H1 (cell line): ENCODE results near the gene RHOBTB3. TPM values are rescaled to one million over a fixed set of nuclear protein-coding genes. Genes with fewer than 3 reads are reported as not detected.

Source experiments
- CBX8 ChIP-seq: fragments of 300-800, 300-1000 bp; sonication (generic); IDR thresholded peaks from 2 replicates; pipeline ENCODE4 v1.7.1; 2016; ENCODE audit warnings: low read depth, low read length, borderline replicate concordance
- CTBP2 ChIP-seq: IDR thresholded peaks from 2 replicates; pipeline ENCODE4 v1.7.0; 2011; ENCODE audit warnings: borderline replicate concordance, mild to moderate bottlenecking, moderate library complexity, mixed read lengths, low read length; ENCODE audit not compliant: insufficient read depth, insufficient read length
- EGR1 ChIP-seq: IDR thresholded peaks from 2 replicates; pipeline ENCODE4 v1.6.1; 2011; ENCODE audit warnings: low read depth, low read length, borderline replicate concordance
- HDAC2 ChIP-seq, 2 experiments: fragments of 300-600 bp in 1 of 2; sonication (generic) in 1 of 2; IDR thresholded peaks; 2 replicates each; pipeline ENCODE4 v1.6.1; 2011 to 2012; ENCODE audit warnings: low read depth in 2 of 2, low read length in 2 of 2, mild to moderate bottlenecking in 2 of 2, moderate library complexity in 2 of 2, borderline replicate concordance in 1 of 2, inconsistent platforms in 1 of 2
- KDM5A ChIP-seq: fragments of 200-600 bp; IDR thresholded peaks from 2 replicates; pipeline ENCODE4 v1.7.1; 2012; ENCODE audit warnings: mild to moderate bottlenecking, low read length, inconsistent platforms, mixed read lengths
- PHF8 ChIP-seq: fragments of 200-600 bp; sonication (generic); conservative IDR thresholded peaks from 2 replicates; pipeline ENCODE4 v1.7.1; 2012; ENCODE audit warnings: low read depth, mild to moderate bottlenecking, inconsistent platforms, low read length, moderate library complexity
- POLR2A ChIP-seq, 2 experiments: IDR thresholded peaks; 1 replicate in 1 of 2; 2 replicates in 1 of 2; pipeline ENCODE4 v1.6.1; 2011; ENCODE audit warnings: low read depth in 2 of 2, low read length in 2 of 2, mild to moderate bottlenecking in 2 of 2; ENCODE audit errors: control extremely low read depth in 1 of 2
- TBP ChIP-seq: IDR thresholded peaks from 2 replicates; pipeline ENCODE4 v1.6.1; 2011; ENCODE audit warnings: low read depth, low read length, improper control_type of control experiment
- TEAD4 ChIP-seq: IDR thresholded peaks from 2 replicates; pipeline ENCODE4 v1.6.1; 2012; ENCODE audit warnings: low read depth, low read length, inconsistent platforms, mixed read lengths
- polyA plus RNA-seq, 7 experiments: library from polyadenylated mRNA; depleted of rRNA in 3 of 7; stranded (reverse) in 5 of 7; unstranded in 2 of 7; fragments of >200 nt in 5 of 7; fragments of 200-250 nt in 2 of 7; gene quantifications; 1 replicate in 5 of 7; 2 replicates in 1 of 7; 4 replicates in 1 of 7; pipeline versions ENCODE4 v1.2.1 to v1.2.3, GENCODE V29; 2011 to 2013; ENCODE audit warnings: missing spikeins in 2 of 7, mixed read lengths in 2 of 7
- total RNA-seq: library from RNA; stranded (reverse); fragmentation: NEBNext Ultra II Directional; extraction: Animal tissue kit (Norgen Biotek cat#: 25700); gene quantifications from 2 replicates; pipeline ENCODE4 v1.2.1, GENCODE V29; 2021
- TF ChIP-seq, protein P1 (sequence below): IDR thresholded peaks from 2 replicates; pipeline ENCODE4 v1.6.1; 2011; ENCODE audit warnings: low read length, improper control_type of control experiment
- TF ChIP-seq, protein P2 (sequence below): IDR thresholded peaks from 2 replicates; pipeline ENCODE4 v1.6.1; 2011; ENCODE audit warnings: low read depth, mild to moderate bottlenecking, low read length; ENCODE audit not compliant: insufficient read depth
- TF ChIP-seq, protein P3 (sequence below): IDR thresholded peaks from 2 replicates; pipeline ENCODE4 v1.6.1; 2012; ENCODE audit warnings: inconsistent platforms

The RHOBTB3 gene
- total and polyA plus RNA-seq, 2 of the 8 experiments (the other 6 are each of a cell fraction or from before 2014, with no cell fraction given), result 8.2 to 17.5 TPM

DNA sequence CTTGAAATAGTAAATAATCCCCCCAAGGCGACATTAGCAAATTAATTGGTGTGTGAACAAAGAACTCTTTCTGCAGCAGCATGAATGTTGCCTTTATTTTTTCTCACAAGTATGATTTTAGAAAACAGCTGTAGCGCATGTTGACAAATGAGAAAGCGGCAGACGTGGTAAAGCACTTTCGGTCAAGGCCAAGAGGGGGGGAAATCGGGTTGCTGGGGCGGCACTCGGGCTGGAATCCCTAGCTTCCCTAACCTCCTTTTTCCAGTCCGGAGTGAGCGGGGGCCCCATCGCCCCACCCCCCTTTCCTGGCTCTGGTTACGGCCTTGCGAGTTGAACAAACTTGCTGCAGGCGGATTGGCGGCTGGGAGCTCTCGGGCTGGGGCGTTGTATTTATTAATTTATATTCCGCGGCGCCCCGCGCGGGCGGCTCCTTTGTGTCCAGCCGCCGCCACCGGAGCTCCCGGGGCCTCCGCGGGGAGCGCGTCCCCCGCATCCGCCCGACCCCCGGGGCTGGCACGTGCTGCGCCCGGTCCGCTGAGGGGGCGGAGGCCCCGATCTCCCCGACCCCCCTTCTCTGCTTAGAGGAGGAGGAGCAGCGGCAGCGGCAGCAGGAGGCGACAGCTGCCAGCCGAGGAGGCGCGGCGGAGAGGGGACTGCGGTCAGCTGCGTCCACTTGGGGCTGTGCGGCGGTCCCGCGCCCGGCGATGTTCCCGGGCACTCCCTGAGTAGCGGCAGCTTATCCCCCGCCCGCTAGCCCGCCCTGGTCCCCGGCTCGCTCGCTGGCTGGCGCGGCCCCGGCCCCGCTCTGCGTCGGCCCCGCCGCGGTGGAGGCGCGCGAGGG lies at the start of gene RHOBTB3 (continued):
- TF ChIP-seq, protein P1, sequence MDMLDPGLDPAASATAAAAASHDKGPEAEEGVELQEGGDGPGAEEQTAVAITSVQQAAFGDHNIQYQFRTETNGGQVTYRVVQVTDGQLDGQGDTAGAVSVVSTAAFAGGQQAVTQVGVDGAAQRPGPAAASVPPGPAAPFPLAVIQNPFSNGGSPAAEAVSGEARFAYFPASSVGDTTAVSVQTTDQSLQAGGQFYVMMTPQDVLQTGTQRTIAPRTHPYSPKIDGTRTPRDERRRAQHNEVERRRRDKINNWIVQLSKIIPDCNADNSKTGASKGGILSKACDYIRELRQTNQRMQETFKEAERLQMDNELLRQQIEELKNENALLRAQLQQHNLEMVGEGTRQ, result 0 out of 2 replicates have a peak, but pooled peaks have one; percentile 22
- TF ChIP-seq KDM5A (no peak), EGR1 (peak; percentile 76; the same call in 1 of the 2 replicates), POLR2A (IDR thresholded peaks at IDR 0.05; ENCODE audit: control extremely low read depth in 1 of 2, low read depth in 2 of 2, low read length in 2 of 2) (peak in 1 of 2 experiments; percentile 64; a peak in 1 of 3 replicates), HDAC2 (IDR thresholded peaks at IDR 0.05; ENCODE audit: borderline replicate concordance in 1 of 2, low read depth in 2 of 2, low read length in 2 of 2) (peak in 1 of 2 experiments; percentile 71; a peak in 2 of 4 replicates), TEAD4 (peak; percentile 53; the same call in 1 of the 2 replicates), TBP (no peak), CTBP2 (peak; percentile 73), PHF8 (peak; percentile 54), CBX8 (no peak)
- TF ChIP-seq, protein P2, sequence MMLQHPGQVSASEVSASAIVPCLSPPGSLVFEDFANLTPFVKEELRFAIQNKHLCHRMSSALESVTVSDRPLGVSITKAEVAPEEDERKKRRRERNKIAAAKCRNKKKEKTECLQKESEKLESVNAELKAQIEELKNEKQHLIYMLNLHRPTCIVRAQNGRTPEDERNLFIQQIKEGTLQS, result no peak
- TF ChIP-seq, protein P3, sequence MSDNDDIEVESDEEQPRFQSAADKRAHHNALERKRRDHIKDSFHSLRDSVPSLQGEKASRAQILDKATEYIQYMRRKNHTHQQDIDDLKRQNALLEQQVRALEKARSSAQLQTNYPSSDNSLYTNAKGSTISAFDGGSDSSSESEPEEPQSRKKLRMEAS, result peak; percentile 84; the same call in 1 of the 2 replicates
